HepG2 (cell line): ENCODE results near the gene CACNG8. TPM values are rescaled to one million over a fixed set of nuclear protein-coding genes. Genes with fewer than 3 reads are reported as not detected.

Experiments used
- ATAC-seq: fragments of 200-7000 bp; cut with Tn5 transposase; 3 replicates; pipeline ENCODE4 v1.9.1; 2020; ENCODE audit warnings: mild to moderate bottlenecking, moderate library complexity
- BruUV-seq: library from RNA; stranded (reverse); fragments of 400-500 nt; replicated peaks from 2 replicates; lab custom pipeline; 2021; lab: Mats Ljungman, UMichigan
- CTCF ChIA-PET: fragments of 300-600 bp; formaldehyde crosslinking; extraction: SDS; loops from one replicate; lab custom pipeline; 2021; ENCODE audit warnings: low total read pairs, inconsistent platforms, low intra/inter-chr PET ratio; lab: Yijun Ruan, JAX
- POLR2A ChIA-PET: fragments of 350-600 bp; sonication (Branson Sonifier 250); formaldehyde crosslinking; loops from one replicate; lab custom pipeline; 2020; ENCODE audit warnings: antibody characterized with exemption, inconsistent platforms; lab: Yijun Ruan, JAX
- DNase-seq: peaks from one replicate; pipeline ENCODE4 v3.0.0-alpha.2; 2015; ENCODE audit warnings: low spot score
- FAIRE-seq: peaks from 3 replicates; lab custom pipeline; 2011; peaks lifted over from hg19 to GRCh38; lab: Jason Lieb, UNC
- H2AFZ ChIP-seq: one replicate; pipeline ENCODE4 v1.6.1; 2011; ENCODE audit warnings: low read length, inconsistent platforms
- H3K27ac ChIP-seq: fragments of 300-600 bp; 3 replicates; pipeline ENCODE4 v1.8.0; 2011; ENCODE audit warnings: mixed run types, mild to moderate bottlenecking, mixed read lengths, low read length, inconsistent platforms; ENCODE audit not compliant: insufficient read depth; ENCODE audit errors: extremely low read length
- H3K27me3 ChIP-seq, 2 experiments: fragments of 200-600 bp in 1 of 2; 2 replicates in 1 of 2; 3 replicates in 1 of 2; pipeline versions ENCODE4 v1.6.0 to v1.8.0; 2011; ENCODE audit warnings: low read length in 2 of 2, mild to moderate bottlenecking in 2 of 2, moderate library complexity in 2 of 2, inconsistent platforms in 1 of 2; ENCODE audit not compliant: insufficient read depth in 2 of 2, control insufficient read depth in 1 of 2
- H3K36me3 ChIP-seq, 2 experiments: fragments of 200-600 bp in 1 of 2; replicated peaks in 1 of 2; 2 replicates in 1 of 2; 3 replicates in 1 of 2; pipeline versions ENCODE4 v1.5.1 to v1.8.0; 2011; ENCODE audit warnings: low read length in 2 of 2, inconsistent platforms in 1 of 2; ENCODE audit not compliant: insufficient read depth in 2 of 2, control insufficient read depth in 1 of 2
- H3K4me1 ChIP-seq: 2 replicates; pipeline ENCODE4 v1.5.1; 2012; ENCODE audit warnings: low read length, inconsistent platforms; ENCODE audit not compliant: insufficient read depth
- H3K4me2 ChIP-seq: 2 replicates; pipeline ENCODE4 v1.6.0; 2011; ENCODE audit warnings: low read depth, low read length, inconsistent platforms
- H3K4me3 ChIP-seq, 3 experiments: fragments of 200-600 bp in 1 of 3; sonication (generic), shearing (Covaris generic) in 1 of 3; replicated peaks in 1 of 3; 2 replicates each; pipeline ENCODE4 v1.5.1; 2011 to 2016; ENCODE audit warnings: low read length in 3 of 3, inconsistent platforms in 2 of 3, low read depth in 2 of 3, mild to moderate bottlenecking in 2 of 3, control low read depth in 1 of 3, mixed read lengths in 1 of 3; ENCODE audit not compliant: insufficient read depth in 1 of 3
- H3K79me2 ChIP-seq: one replicate; pipeline ENCODE4 v1.6.1; 2011; ENCODE audit warnings: low read length, inconsistent platforms; ENCODE audit not compliant: insufficient read depth
- H3K9ac ChIP-seq: 2 replicates; pipeline ENCODE4 v1.6.0; 2011; ENCODE audit warnings: mild to moderate bottlenecking, low read depth, low read length, inconsistent platforms; ENCODE audit not compliant: insufficient read depth
- H3K9me3 ChIP-seq: 2 replicates; pipeline ENCODE4 v1.5.1; 2012; ENCODE audit warnings: mild to moderate bottlenecking, low read length
- H4K20me1 ChIP-seq: 2 replicates; pipeline ENCODE4 v1.6.0; 2011; ENCODE audit warnings: inconsistent platforms, mild to moderate bottlenecking, low read length, moderate library complexity; ENCODE audit not compliant: insufficient read depth
- EZH2 ChIP-seq: conservative IDR thresholded peaks from 2 replicates; pipeline ENCODE4 v1.6.1; 2012; ENCODE audit warnings: mild to moderate bottlenecking, low read depth, low read length, moderate library complexity
- MAZ ChIP-seq, 2 experiments: sonication (generic) in 1 of 2; formaldehyde crosslinking in 1 of 2; IDR thresholded peaks; 2 replicates each; pipeline versions ENCODE4 v1.5.0 to v1.6.1; 2012 to 2020; ENCODE audit warnings: low read depth in 2 of 2, mild to moderate bottlenecking in 2 of 2, borderline replicate concordance in 1 of 2, improper control_type of control experiment in 1 of 2, low read length in 1 of 2, missing genetic modification reagents in 1 of 2, moderate library complexity in 1 of 2
- MIER3 ChIP-seq: IDR thresholded peaks from 2 replicates; pipeline ENCODE4 v1.6.1; 2016; ENCODE audit warnings: missing compliant biosample characterization, borderline replicate concordance
- NCOA5 ChIP-seq: sonication (generic); formaldehyde crosslinking; IDR thresholded peaks from 2 replicates; pipeline ENCODE4 v1.4.0; 2020; ENCODE audit warnings: missing genetic modification reagents
- NR2F6 ChIP-seq, 2 experiments: IDR thresholded peaks; 2 replicates each; pipeline ENCODE4 v1.6.1; 2016; ENCODE audit warnings: antibody characterized with exemption in 1 of 2, mild to moderate bottlenecking in 1 of 2
- PLRG1 ChIP-seq: fragments of 450-650 bp; conservative IDR thresholded peaks from 2 replicates; pipeline ENCODE4 v1.6.1; 2016
- POGZ ChIP-seq: sonication (generic); formaldehyde crosslinking; IDR thresholded peaks from 2 replicates; pipeline ENCODE4 v1.4.0; 2020; ENCODE audit warnings: mild to moderate bottlenecking, missing genetic modification reagents
- RARG ChIP-seq: sonication (generic); formaldehyde crosslinking; IDR thresholded peaks from 2 replicates; pipeline ENCODE4 v1.4.0; 2020; ENCODE audit warnings: low read depth, mild to moderate bottlenecking, missing genetic modification reagents
- SNAPC2 ChIP-seq: sonication (generic); formaldehyde crosslinking; IDR thresholded peaks from 2 replicates; pipeline ENCODE4 v1.8.1; 2022; ENCODE audit warnings: mild to moderate bottlenecking, missing genetic modification reagents
- TARDBP ChIP-seq: sonication (generic); formaldehyde crosslinking; IDR thresholded peaks from 2 replicates; pipeline ENCODE4 v1.8.0; 2022; ENCODE audit warnings: mild to moderate bottlenecking, missing genetic modification reagents
- ZBTB38 ChIP-seq: sonication (generic); formaldehyde crosslinking; IDR thresholded peaks from 2 replicates; pipeline ENCODE4 v1.5.1; 2020; ENCODE audit warnings: mild to moderate bottlenecking, missing genetic modification reagents
- ZBTB39 ChIP-seq: sonication (generic); formaldehyde crosslinking; IDR thresholded peaks from 2 replicates; pipeline ENCODE4 v1.5.0; 2020; ENCODE audit warnings: missing genetic modification reagents
- ZNF33A ChIP-seq: sonication (generic); formaldehyde crosslinking; IDR thresholded peaks from 2 replicates; pipeline ENCODE4 v1.5.1; 2020; ENCODE audit warnings: missing genetic modification reagents, mild to moderate bottlenecking, moderate library complexity, borderline replicate concordance
- ZNF562 ChIP-seq: sonication (generic); formaldehyde crosslinking; IDR thresholded peaks from 2 replicates; pipeline ENCODE4 v1.8.0; 2022; ENCODE audit warnings: missing genetic modification reagents, borderline replicate concordance
- WGBS: methylation state at CpG from one replicate; pipeline ENCODE4 v1.1.6; 2017; ENCODE audit warnings: low lambda C conversion rate; 5-methylcytosine and 5-hydroxymethylcytosine counted together
- in situ Hi-C: cut with HindIII; loops from 2 replicates; pipeline ENCODE4 v1.10.0; 2017; ENCODE audit warnings: low pct_unique_long_range_greater_than_20kb; ENCODE audit not compliant: extremely low pct_ligation_motif_present
- intact Hi-C: fragments of 100-400 bp; cut with micrococcal nuclease; formaldehyde crosslinking; loops from one replicate; pipeline ENCODE4 v1.10.0; 2022; ENCODE audit not compliant: unreplicated experiment
- polyA plus RNA-seq, 8 experiments: library from polyadenylated mRNA; depleted of rRNA in 3 of 8; stranded (reverse) in 7 of 8; unstranded in 1 of 8; fragments of >200 nt; fragmentation: Illumina TruSeq in 4 of 8; extraction: Trizol in 4 of 8; gene quantifications; 2 replicates each; pipeline versions ENCODE4 v1.2.1 to v1.2.3, GENCODE V29; 2011 to 2016; ENCODE audit warnings: low read depth in 4 of 8, missing spikeins in 1 of 8, mixed read lengths in 1 of 8; ENCODE audit not compliant: insufficient read depth in 1 of 8
- total RNA-seq, 5 experiments: library from RNA; depleted of rRNA; stranded (reverse); fragments of >200 nt; fragmentation: Illumina TruSeq; extraction: Trizol; gene quantifications; 2 replicates each; pipeline ENCODE4 v1.2.3, GENCODE V29; 2016; ENCODE audit warnings: low read depth in 1 of 5

Gene CACNG8
- total and polyA plus RNA-seq, 2 of the 13 experiments (the other 11 are each of a cell fraction or from before 2014, with no cell fraction given) = not detected

DNA sequence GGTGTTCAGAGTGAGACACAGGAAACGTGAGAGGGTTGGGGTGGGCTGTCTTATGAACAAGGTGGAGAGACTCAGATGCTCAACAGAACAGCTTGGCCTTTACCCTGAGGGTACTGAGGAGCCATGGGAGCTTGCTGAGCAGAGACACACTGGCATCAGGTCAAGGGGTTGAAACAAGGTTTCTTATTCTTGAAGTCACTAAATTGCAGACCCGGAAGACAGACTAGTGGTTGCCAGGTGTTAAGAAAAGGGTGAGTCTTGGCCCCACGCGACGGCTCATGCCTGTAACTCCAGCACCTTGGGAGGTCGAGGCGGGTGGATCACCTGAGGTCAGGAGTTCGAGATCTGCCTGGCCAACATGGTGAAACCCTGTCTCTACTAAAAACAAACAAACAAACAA lies 51.1 kb downstream of the CACNG8 start:
- Histone ChIP-seq H4K20me1 (no peaks in the 10 kb centered on the region), H3K36me3 (no peaks in the 10 kb centered on the region), H2AFZ (no peak overlapping the region), H3K4me3 (no peak overlapping the region)
- no peak for ATAC-seq
- WGBS = 36% methylated on average over 8 of the region's 8 CpGs
- no peak for TF ChIP-seq NCOA5 (CRISPR knock-in tag)
- no peak for TF ChIP-seq NR2F6 (IDR thresholded peaks at IDR 0.05)
- no peak for TF ChIP-seq NR2F6 (CRISPR knock-in tag; IDR thresholded peaks at IDR 0.05)
- no peak for TF ChIP-seq EZH2
- no peak for TF ChIP-seq SNAPC2
- TF ChIP-seq RARG (CRISPR knock-in tag) = no peak
- TF ChIP-seq ZNF562 (CRISPR knock-in tag) = no peak
- TF ChIP-seq TARDBP = no peak
- TF ChIP-seq ZNF33A = no peak
- no peak for TF ChIP-seq MIER3 (CRISPR knock-in tag)
- TF ChIP-seq, all 625 proteins: peak for 0
- FAIRE-seq (no peak), DNase-seq (no peak)
- intact Hi-C loops (no loop called here), in situ Hi-C loops (no loop called here)
- POLR2A ChIA-PET = no interaction called here
- Histone ChIP-seq H3K4me1 (0 out of 2 replicates have a peak, but pooled peaks cover under 1% of the 10 kb centered on the region), H3K27ac (no peak overlapping the region), H3K4me2 (no peak overlapping the region), H3K9me3 (no peaks in the 10 kb centered on the region), H3K79me2 (no peaks in the 10 kb centered on the region), H3K9ac (no peak overlapping the region), H3K27me3 (peaks cover 5 to 31% of the 10 kb centered on the region in 2 experiments; a peak in 4 of 5 replicates)
- no TSS peak for BruUV-seq
- CTCF ChIA-PET = no interaction called here

DNA sequence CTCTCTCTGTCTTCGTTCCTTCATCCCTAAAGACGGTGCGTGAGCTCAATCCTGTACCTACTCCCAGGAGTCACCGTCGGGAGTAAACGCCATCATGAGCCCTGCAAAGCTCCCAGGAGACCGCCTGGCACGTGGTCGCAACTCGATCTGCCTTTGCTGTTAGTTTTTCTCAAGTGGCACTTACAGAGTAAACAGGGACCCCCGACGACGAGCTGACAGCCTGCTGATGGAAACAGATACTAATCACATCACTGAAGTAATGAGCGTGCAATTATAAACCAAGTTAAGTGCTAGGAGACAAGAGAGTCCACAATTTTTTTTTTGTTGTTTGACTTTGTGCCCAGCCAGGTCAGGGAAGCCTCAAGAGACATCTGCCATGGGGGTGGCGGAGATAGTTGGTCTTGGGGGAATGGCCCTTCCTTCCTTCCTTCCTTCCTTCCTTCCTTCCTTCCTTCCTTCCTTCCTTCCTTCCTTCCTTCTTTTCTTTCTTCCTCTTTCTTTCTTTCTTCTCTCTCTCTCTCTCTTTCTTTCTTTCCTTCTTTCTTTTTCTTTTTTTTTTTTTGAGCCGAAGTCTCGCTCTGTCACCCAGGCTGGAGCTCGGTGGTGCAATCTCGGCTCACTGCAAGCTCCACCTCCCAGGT lies 52.3 kb downstream of the CACNG8 start:
- in situ Hi-C loops = no loop called here
- H3K9me3 ChIP-seq = no peaks in the 10 kb centered on the region
- no peaks in the 10 kb centered on the region for H3K36me3 ChIP-seq
- ChIA-PET CTCF (no interaction called here), POLR2A (no interaction called here)
- TF ChIP-seq ZBTB38 = no peak
- no peak for TF ChIP-seq POGZ (CRISPR knock-in tag)
- TF ChIP-seq MAZ (IDR thresholded peaks at IDR 0.05; ENCODE audit: borderline replicate concordance, low read depth, low read length) = no peak
- TF ChIP-seq MAZ (CRISPR knock-in tag; IDR thresholded peaks at IDR 0.05; ENCODE audit: low read depth) = no peak
- no peak for TF ChIP-seq PLRG1
- no peak for TF ChIP-seq ZBTB39 (CRISPR knock-in tag)
- FAIRE-seq (no peak), DNase-seq (no peak), ATAC-seq (no peak)
- WGBS = 21% methylated on average over 15 of the region's 19 CpGs
- no peak overlapping the region for H2AFZ ChIP-seq
- H3K27me3 ChIP-seq = peaks cover 5 to 31% of the 10 kb centered on the region in 2 experiments; a peak in 4 of 5 replicates
- no peaks in the 10 kb centered on the region for H4K20me1 ChIP-seq
- H3K4me2 ChIP-seq = no peak overlapping the region
- intact Hi-C loops = no loop called here
- no peaks in the 10 kb centered on the region for H3K79me2 ChIP-seq
- no peak overlapping the region for H3K4me3 ChIP-seq
- no peak overlapping the region for H3K27ac ChIP-seq
- no TSS peak for BruUV-seq
- H3K9ac ChIP-seq = no peak overlapping the region
- peaks cover 8% of the 10 kb centered on the region for H3K4me1 ChIP-seq
